WTC11 (cell line): Measurements from ENCODE around the gene PTGS1. TPM values are rescaled to one million over a fixed set of nuclear protein-coding genes. Genes with fewer than 3 reads are reported as not detected.

Experiments used
- ATAC-seq: fragments of 200-7000 bp; cut with Tn5 transposase; 2 replicates; pipeline ENCODE4 v1.10.0; 2021; ENCODE audit warnings: mild to moderate bottlenecking, moderate library complexity
- CTCF ChIA-PET: fragments of 300-600 bp; sonication (Branson Sonifier 250); formaldehyde crosslinking; loops from one replicate; lab custom pipeline; 2021; ENCODE audit warnings: antibody characterized with exemption; lab: Charles Lee
- POLR2A ChIA-PET: fragments of 350-600 bp; sonication (Branson Sonifier 250); formaldehyde crosslinking; loops from one replicate; lab custom pipeline; 2021; ENCODE audit warnings: antibody characterized with exemption; lab: Charles Lee
- DNase-seq: peaks from one replicate; pipeline ENCODE4 v3.0.0; 2021; ENCODE audit warnings: low spot score
- H3K27ac Mint-ChIP-seq: 2 replicates; pipeline ENCODE4 v1.8.0; 2021; ENCODE audit warnings: mixed read lengths
- H3K27me3 Mint-ChIP-seq: 2 replicates; pipeline ENCODE4 v1.8.0; 2021; ENCODE audit warnings: low read depth, mild to moderate bottlenecking, moderate library complexity, mixed read lengths
- H3K36me3 Mint-ChIP-seq: 2 replicates; pipeline ENCODE4 v1.8.0; 2021; ENCODE audit warnings: mixed read lengths
- H3K4me1 Mint-ChIP-seq: 2 replicates; pipeline ENCODE4 v1.8.0; 2022; ENCODE audit warnings: mixed read lengths
- H3K4me3 Mint-ChIP-seq: 2 replicates; pipeline ENCODE4 v1.8.0; 2021; ENCODE audit warnings: mild to moderate bottlenecking, moderate library complexity, mixed read lengths
- H3K9me3 Mint-ChIP-seq: 2 replicates; pipeline ENCODE4 v1.8.0; 2021; ENCODE audit warnings: mixed read lengths
- ATF1 ChIP-seq: sonication (generic); formaldehyde crosslinking; IDR thresholded peaks from 2 replicates; pipeline ENCODE4 v1.8.1; 2023; ENCODE audit warnings: mild to moderate bottlenecking, moderate library complexity, missing genetic modification reagents
- ATF3 ChIP-seq: sonication (generic); formaldehyde crosslinking; conservative IDR thresholded peaks from 2 replicates; pipeline ENCODE4 v1.8.1; 2022; ENCODE audit warnings: mild to moderate bottlenecking, missing genetic modification reagents
- CDX4 ChIP-seq: fragments of 250-450 bp; sonication (Bioruptor Pico); IDR thresholded peaks from 2 replicates; pipeline ENCODE4 v1.9.0; 2021; ENCODE audit warnings: moderate library complexity, mild to moderate bottlenecking, inconsistent platforms, borderline replicate concordance
- CTCF ChIP-seq: fragments of 200-600 bp; IDR thresholded peaks from 2 replicates; pipeline ENCODE4 v1.8.0; 2022; ENCODE audit warnings: antibody characterized with exemption
- E2F1 ChIP-seq: sonication (generic); formaldehyde crosslinking; IDR thresholded peaks from 2 replicates; pipeline ENCODE4 v1.8.0; 2022; ENCODE audit warnings: mild to moderate bottlenecking, missing genetic modification reagents
- E2F5 ChIP-seq: sonication (generic); formaldehyde crosslinking; IDR thresholded peaks from 2 replicates; pipeline ENCODE4 v1.8.1; 2022; ENCODE audit warnings: mild to moderate bottlenecking, moderate library complexity, missing genetic modification reagents
- ERG ChIP-seq: fragments of 250-450 bp; sonication (Bioruptor Pico); IDR thresholded peaks from 2 replicates; pipeline ENCODE4 v1.8.0; 2021; ENCODE audit warnings: mild to moderate bottlenecking
- HMGXB4 ChIP-seq: sonication (generic); formaldehyde crosslinking; IDR thresholded peaks from 2 replicates; pipeline ENCODE4 v1.8.1; 2023; ENCODE audit warnings: mild to moderate bottlenecking, moderate library complexity, missing genetic modification reagents
- NFYB ChIP-seq: sonication (generic); formaldehyde crosslinking; conservative IDR thresholded peaks from 2 replicates; pipeline ENCODE4 v1.8.0; 2022; ENCODE audit warnings: low read depth, missing genetic modification reagents
- PREB ChIP-seq: sonication (generic); formaldehyde crosslinking; IDR thresholded peaks from 2 replicates; pipeline ENCODE4 v1.8.1; 2022; ENCODE audit warnings: mild to moderate bottlenecking, missing genetic modification reagents, moderate library complexity, borderline replicate concordance
- SOX15 ChIP-seq: fragments of 250-450 bp; sonication (Bioruptor Pico); IDR thresholded peaks from 2 replicates; pipeline ENCODE4 v1.9.0; 2021; ENCODE audit warnings: mild to moderate bottlenecking
- TCF7 ChIP-seq: sonication (generic); formaldehyde crosslinking; IDR thresholded peaks from 2 replicates; pipeline ENCODE4 v1.8.0; 2022; ENCODE audit warnings: mild to moderate bottlenecking, low read depth, missing genetic modification reagents, moderate library complexity
- TEAD1 ChIP-seq: sonication (generic); formaldehyde crosslinking; IDR thresholded peaks from 2 replicates; pipeline ENCODE4 v1.8.0; 2022; ENCODE audit warnings: mild to moderate bottlenecking, missing genetic modification reagents
- TEAD4 ChIP-seq: sonication (generic); formaldehyde crosslinking; IDR thresholded peaks from 2 replicates; pipeline ENCODE4 v1.8.0; 2022; ENCODE audit warnings: mild to moderate bottlenecking, missing genetic modification reagents
- TP53 ChIP-seq: sonication (generic); formaldehyde crosslinking; IDR thresholded peaks from 2 replicates; pipeline ENCODE4 v1.8.1; 2023; ENCODE audit warnings: mild to moderate bottlenecking, missing genetic modification reagents
- ZNF121 ChIP-seq: sonication (generic); formaldehyde crosslinking; IDR thresholded peaks from 2 replicates; pipeline ENCODE4 v1.8.0; 2023; ENCODE audit warnings: missing genetic modification reagents
- ZNF138 ChIP-seq: sonication (generic); formaldehyde crosslinking; conservative IDR thresholded peaks from 2 replicates; pipeline ENCODE4 v1.8.1; 2022; ENCODE audit warnings: mild to moderate bottlenecking, moderate library complexity, missing genetic modification reagents
- ZNF232 ChIP-seq: sonication (generic); formaldehyde crosslinking; IDR thresholded peaks from 2 replicates; pipeline ENCODE4 v1.8.0; 2022; ENCODE audit warnings: mild to moderate bottlenecking, missing genetic modification reagents
- ZNF416 ChIP-seq: fragments of 250-450 bp; sonication (Bioruptor Pico); IDR thresholded peaks from 2 replicates; pipeline ENCODE4 v1.9.0; 2021; ENCODE audit warnings: mild to moderate bottlenecking, inconsistent platforms
- ZSCAN18 ChIP-seq: fragments of 250-450 bp; sonication (Bioruptor Pico); IDR thresholded peaks from 2 replicates; pipeline ENCODE4 v2.1.2; 2022; ENCODE audit warnings: mild to moderate bottlenecking, moderate library complexity
- total RNA-seq: library from RNA; stranded (reverse); gene quantifications from 3 replicates; pipeline ENCODE4 v1.2.3, GENCODE V29; 2021

The PTGS1 gene
- total RNA-seq, 1 experiment from 2014 or later: 1.0 TPM

- peak overlapping the region; percentile 55 for H3K4me3 Mint-ChIP-seq
- DNase-seq (no peak), ATAC-seq (peak; percentile 8)
- POLR2A ChIA-PET: interaction anchor here (1.3 to 1.7 kb wide), 2 partner anchors 9 to 73 kb away, joined by 3 to 7 read pairs; partner anchors contain the start of genes MRRF and RBM18
- peaks cover 66% of the 10 kb centered on the region for H3K4me1 Mint-ChIP-seq
- no peaks in the 10 kb centered on the region for H3K9me3 Mint-ChIP-seq
- no peak overlapping the region for H3K27ac Mint-ChIP-seq
- CTCF ChIA-PET: interaction anchor here (0.6 to 6.6 kb wide), 10 partner anchors 9 to 242 kb away, joined by 3 to 71 read pairs (median 12); partner anchors contain the start of genes MRRF and RBM18
- peaks cover 8% of the 10 kb centered on the region; the same call in 1 of the 2 replicates for H3K27me3 Mint-ChIP-seq
- H3K36me3 Mint-ChIP-seq: no peaks in the 10 kb centered on the region
- TF ChIP-seq ATF1: no peak
- no peak for TF ChIP-seq HMGXB4
- no peak for TF ChIP-seq TP53 (CRISPR knock-in tag)
- TF ChIP-seq CTCF: no peak
- no peak for TF ChIP-seq CDX4
- TF ChIP-seq ZSCAN18 (CRISPR knock-in tag): no peak
- TF ChIP-seq TEAD4 (CRISPR knock-in tag): no peak
- TF ChIP-seq ERG (CRISPR knock-in tag): no peak
- TF ChIP-seq TCF7 (CRISPR knock-in tag): no peak
- TF ChIP-seq PREB (CRISPR knock-in tag): no peak
- TF ChIP-seq ZNF121 (CRISPR knock-in tag): no peak
- no peak for TF ChIP-seq SOX15 (CRISPR knock-in tag)
- TF ChIP-seq E2F5: no peak
- no peak for TF ChIP-seq ZNF232
- TF ChIP-seq ZNF416: no peak
- no peak for TF ChIP-seq ZNF138
- TF ChIP-seq NFYB: no peak
- no peak for TF ChIP-seq ATF3 (CRISPR knock-in tag)
- TF ChIP-seq E2F1: no peak
- no peak for TF ChIP-seq TEAD1 (CRISPR knock-in tag)
- TF ChIP-seq, all 79 proteins: peak for 0
These were observed 33.3 kb upstream of the PTGS1 start for GRCh38 chr9:122337556-122337929.
